H9 (cell line): ENCODE results near the gene MINPP1. TPM values are rescaled to one million over a fixed set of nuclear protein-coding genes. Genes with fewer than 3 reads are reported as not detected.

ENCODE experiments used
- DNase-seq: peaks from one replicate; pipeline ENCODE4 v3.0.0-alpha.2; 2017
- H2AFZ ChIP-seq: one replicate; pipeline ENCODE4 v1.6.1; 2013; ENCODE audit warnings: mild to moderate bottlenecking, low read length, control low read depth, moderate library complexity
- H2AK5ac ChIP-seq: 2 replicates; pipeline ENCODE4 v1.6.1; 2013; ENCODE audit warnings: low read length, control low read depth, mixed read lengths; ENCODE audit not compliant: insufficient read length
- H2BK120ac ChIP-seq: one replicate; pipeline ENCODE4 v1.6.1; 2013; ENCODE audit warnings: low read depth, mild to moderate bottlenecking, low read length, control low read depth, inconsistent platforms; ENCODE audit not compliant: poor library complexity, severe bottlenecking
- H2BK12ac ChIP-seq: 2 replicates; pipeline ENCODE4 v1.6.1; 2013; ENCODE audit warnings: low read length, control low read depth, mixed read lengths, low read depth; ENCODE audit not compliant: insufficient read length
- H2BK15ac ChIP-seq: 2 replicates; pipeline ENCODE4 v1.6.1; 2013; ENCODE audit warnings: low read depth, low read length, control low read depth
- H2BK20ac ChIP-seq: one replicate; pipeline ENCODE4 v1.6.1; 2013; ENCODE audit warnings: low read depth, mild to moderate bottlenecking, low read length, control low read depth, inconsistent platforms; ENCODE audit not compliant: poor library complexity, severe bottlenecking
- H2BK5ac ChIP-seq: 2 replicates; pipeline ENCODE4 v1.6.1; 2013; ENCODE audit warnings: low read length, control low read depth, mixed read lengths; ENCODE audit not compliant: insufficient read length
- H3K14ac ChIP-seq: 2 replicates; pipeline ENCODE4 v1.6.1; 2013; ENCODE audit warnings: low read length, control low read depth; ENCODE audit not compliant: insufficient read depth
- H3K18ac ChIP-seq: 2 replicates; pipeline ENCODE4 v1.6.1; 2013; ENCODE audit warnings: low read depth, mild to moderate bottlenecking, mixed read lengths, low read length, control low read depth; ENCODE audit not compliant: insufficient read length
- H3K23ac ChIP-seq: 2 replicates; pipeline ENCODE4 v1.6.1; 2013; ENCODE audit warnings: low read length, control low read depth, mixed read lengths, low read depth; ENCODE audit not compliant: insufficient read length
- H3K23me2 ChIP-seq: 2 replicates; pipeline ENCODE4 v1.6.1; 2013; ENCODE audit warnings: low read depth, mild to moderate bottlenecking, mixed read lengths, low read length, control low read depth; ENCODE audit not compliant: insufficient read length, poor library complexity, severe bottlenecking
- H3K27ac ChIP-seq: 2 replicates; pipeline ENCODE4 v1.5.1; 2013; ENCODE audit warnings: low read length, control low read depth, mixed read lengths, low read depth; ENCODE audit not compliant: insufficient read length
- H3K27me3 ChIP-seq: 2 replicates; pipeline ENCODE4 v1.6.1; 2013; ENCODE audit warnings: low read length, control low read depth, inconsistent platforms; ENCODE audit not compliant: insufficient read depth
- H3K4ac ChIP-seq: 2 replicates; pipeline ENCODE4 v1.6.1; 2013; ENCODE audit warnings: low read depth, mild to moderate bottlenecking, control low read depth, inconsistent platforms, low read length, moderate library complexity
- H3K4me1 ChIP-seq: 2 replicates; pipeline ENCODE4 v1.6.1; 2013; ENCODE audit warnings: low read length, control low read depth, inconsistent platforms; ENCODE audit not compliant: insufficient read depth
- H3K4me2 ChIP-seq: 2 replicates; pipeline ENCODE4 v1.6.1; 2013; ENCODE audit warnings: low read length, control low read depth, mixed read lengths; ENCODE audit not compliant: insufficient read length, insufficient read depth
- H3K56ac ChIP-seq: 2 replicates; pipeline ENCODE4 v1.6.1; 2013; ENCODE audit warnings: low read depth, mild to moderate bottlenecking, mixed read lengths, low read length, control low read depth; ENCODE audit not compliant: insufficient read length
- H3K79me1 ChIP-seq: 2 replicates; pipeline ENCODE4 v1.6.1; 2013; ENCODE audit warnings: low read depth, mild to moderate bottlenecking, moderate library complexity, low read length, control low read depth, inconsistent platforms; ENCODE audit not compliant: insufficient read depth, poor library complexity, severe bottlenecking
- H3K79me2 ChIP-seq: 2 replicates; pipeline ENCODE4 v1.6.1; 2013; ENCODE audit warnings: low read length, control low read depth, inconsistent platforms; ENCODE audit not compliant: insufficient read depth
- H3K9ac ChIP-seq: 2 replicates; pipeline ENCODE4 v1.6.1; 2013; ENCODE audit warnings: low read length, control low read depth, mixed read lengths; ENCODE audit not compliant: insufficient read length; ENCODE audit errors: extremely low read depth
- H3K9me3 ChIP-seq: one replicate; pipeline ENCODE4 v1.6.1; 2013; ENCODE audit warnings: low read depth, low read length, inconsistent platforms; ENCODE audit not compliant: control insufficient read depth
- H3T11ph ChIP-seq: one replicate; pipeline ENCODE4 v1.6.1; 2013; ENCODE audit warnings: mild to moderate bottlenecking, low read length, control low read depth, inconsistent platforms
- H4K20me1 ChIP-seq: one replicate; pipeline ENCODE4 v1.6.1; 2013; ENCODE audit not compliant: control insufficient read depth, insufficient read length, insufficient read depth
- H4K5ac ChIP-seq: 2 replicates; pipeline ENCODE4 v1.6.1; 2013; ENCODE audit warnings: low read depth, mild to moderate bottlenecking, mixed read lengths, low read length, control low read depth; ENCODE audit not compliant: insufficient read length
- H4K8ac ChIP-seq: replicated peaks from 2 replicates; pipeline ENCODE4 v1.6.1; 2013; ENCODE audit warnings: low read length, control low read depth, mixed read lengths, low read depth; ENCODE audit not compliant: insufficient read length
- H4K91ac ChIP-seq: 2 replicates; pipeline ENCODE4 v1.6.1; 2013; ENCODE audit warnings: low read depth, mild to moderate bottlenecking, moderate library complexity, mixed read lengths, low read length, control low read depth; ENCODE audit not compliant: insufficient read length
- H3K27ac Mint-ChIP-seq, 3 experiments: 2 replicates in 2 of 3; 3 replicates in 1 of 3; pipeline ENCODE4 v1.8.0; 2020 to 2021; ENCODE audit warnings: mixed read lengths in 3 of 3, mild to moderate bottlenecking in 1 of 3, moderate library complexity in 1 of 3
- H3K27me3 Mint-ChIP-seq: 2 replicates; pipeline ENCODE4 v1.8.0; 2021; ENCODE audit warnings: low read depth, mild to moderate bottlenecking, moderate library complexity, mixed read lengths
- H3K36me3 Mint-ChIP-seq, 3 experiments: 2 replicates in 2 of 3; 3 replicates in 1 of 3; pipeline ENCODE4 v1.8.0; 2020 to 2021; ENCODE audit warnings: low read depth in 3 of 3, mixed read lengths in 3 of 3; ENCODE audit not compliant: insufficient read depth in 1 of 3
- H3K4me1 Mint-ChIP-seq, 2 experiments: 2 replicates each; pipeline ENCODE4 v1.8.0; 2020; ENCODE audit warnings: mixed read lengths in 2 of 2
- H3K4me3 Mint-ChIP-seq, 2 experiments: 2 replicates in 1 of 2; 3 replicates in 1 of 2; pipeline ENCODE4 v1.8.0; 2020 to 2021; ENCODE audit warnings: mild to moderate bottlenecking in 2 of 2, mixed read lengths in 2 of 2, moderate library complexity in 1 of 2
- H3K9me3 Mint-ChIP-seq, 2 experiments: 2 replicates in 1 of 2; 3 replicates in 1 of 2; pipeline ENCODE4 v1.8.0; 2020; ENCODE audit warnings: mild to moderate bottlenecking in 2 of 2, mixed read lengths in 2 of 2, moderate library complexity in 1 of 2
- CTCF ChIP-seq: fragments of 200-600 bp; sonication (generic); conservative IDR thresholded peaks from 3 replicates; pipeline ENCODE4 v1.8.0; 2021; ENCODE audit warnings: antibody characterized with exemption, mild to moderate bottlenecking
- WGBS: extraction: QIAGEN DNeasy Blood & Tissue Kit; methylation state at CpG from one replicate; pipeline ENCODE4 v1.1.7; 2013; ENCODE audit warnings: missing lambda C conversion rate, low lambda C conversion rate, mixed read lengths; ENCODE audit not compliant: insufficient read length; ENCODE audit errors: extremely low coverage; 5-methylcytosine and 5-hydroxymethylcytosine counted together
- total RNA-seq: library from RNA; stranded (reverse); gene quantifications from 2 replicates; pipeline ENCODE4 v1.2.1, GENCODE V29; 2021

The MINPP1 gene
- total RNA-seq, 1 experiment from 2014 or later = 30.3 TPM

GRCh38 chr10:87578842-87579401 is 74.2 kb downstream of the MINPP1 start:
- no CpG with 5 or more reads among the region's 11 CpGs for WGBS
- no peaks in the 10 kb centered on the region for H3K36me3 Mint-ChIP-seq
- H3K23me2 ChIP-seq = no peaks in the 10 kb centered on the region
- H3K27me3 Mint-ChIP-seq = 0 out of 2 replicates have a peak, but pooled peaks cover 2% of the 10 kb centered on the region
- H2BK15ac ChIP-seq = no peak overlapping the region
- DNase-seq = no peak
- no peak overlapping the region for H3K18ac ChIP-seq
- H3K4ac ChIP-seq = no peak overlapping the region
- no peak overlapping the region for H3K9ac ChIP-seq
- H2AK5ac ChIP-seq = no peak overlapping the region
- H3K27ac ChIP-seq = no peak overlapping the region
- no peak overlapping the region for H3K4me2 ChIP-seq
- H3K4me1 Mint-ChIP-seq = peaks cover 5 to 8% of the 10 kb centered on the region in 2 experiments
- no peak overlapping the region for H3K23ac ChIP-seq
- no peak overlapping the region for H2BK120ac ChIP-seq
- no peak overlapping the region for H3K4me3 Mint-ChIP-seq
- H3K27me3 ChIP-seq = no peaks in the 10 kb centered on the region
- H3K14ac ChIP-seq = no peak overlapping the region
- H2BK12ac ChIP-seq = no peak overlapping the region
- H3K27ac Mint-ChIP-seq = 0 out of 7 replicates have a peak overlapping the region, but pooled peaks of 1 of the 3 experiments have one; percentile 70
- 0 out of 5 replicates have a peak, but pooled peaks cover 0 to 3% of the 10 kb centered on the region in 2 experiments for H3K9me3 Mint-ChIP-seq
- H4K20me1 ChIP-seq = no peaks in the 10 kb centered on the region
- H4K5ac ChIP-seq = no peak overlapping the region
- no peak for TF ChIP-seq CTCF
- H3K56ac ChIP-seq = no peak overlapping the region
- H4K8ac ChIP-seq = no peak overlapping the region
- H3K9me3 ChIP-seq = no peaks in the 10 kb centered on the region
- peak overlapping the region; percentile 50 for H2AFZ ChIP-seq
- H3T11ph ChIP-seq = no peak overlapping the region
- no peaks in the 10 kb centered on the region for H3K79me2 ChIP-seq
- H2BK5ac ChIP-seq = no peak overlapping the region
- H3K4me1 ChIP-seq = no peaks in the 10 kb centered on the region
- H3K79me1 ChIP-seq = no peaks in the 10 kb centered on the region
- H2BK20ac ChIP-seq = no peak overlapping the region
- no peak overlapping the region for H4K91ac ChIP-seq
